Measurements from ENCODE around the gene C3orf49.

C3orf49 gene, protein sequence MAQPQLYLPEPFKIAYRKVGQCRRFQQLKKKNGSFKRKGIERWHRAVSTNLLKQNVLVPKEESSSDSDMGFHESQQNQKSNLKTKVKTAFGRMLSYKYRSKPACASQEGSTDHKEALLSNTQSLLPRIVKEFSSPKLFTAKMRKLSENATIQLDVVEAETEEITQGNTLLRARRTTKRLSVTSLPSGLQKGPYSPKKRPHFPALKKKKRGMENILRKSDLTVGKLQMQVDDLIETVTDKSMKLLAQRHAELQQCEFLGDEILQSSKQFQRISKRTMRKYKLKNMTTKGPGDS

DNA sequence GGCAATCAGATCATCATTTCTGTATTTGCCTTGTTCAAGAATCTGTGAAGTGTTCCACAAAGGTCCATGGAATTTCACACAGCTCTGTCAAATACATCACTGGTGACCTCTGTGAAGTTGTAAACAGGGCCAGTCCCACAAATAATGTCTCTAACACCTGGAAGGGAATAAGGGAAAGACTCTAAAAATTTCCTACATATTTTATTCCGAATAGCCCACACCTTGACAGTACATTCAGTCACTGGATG lies at the start of gene C3orf49:
C3orf49 (plus strand) TSS at position 149 of the 248 bp plus-strand sequence. CDS start 173 bp downstream, outside the sequence.
- DNase-seq (ENCODE audit: extremely low read depth, low read depth), result no peak
- TF ChIP-seq, protein P1, sequence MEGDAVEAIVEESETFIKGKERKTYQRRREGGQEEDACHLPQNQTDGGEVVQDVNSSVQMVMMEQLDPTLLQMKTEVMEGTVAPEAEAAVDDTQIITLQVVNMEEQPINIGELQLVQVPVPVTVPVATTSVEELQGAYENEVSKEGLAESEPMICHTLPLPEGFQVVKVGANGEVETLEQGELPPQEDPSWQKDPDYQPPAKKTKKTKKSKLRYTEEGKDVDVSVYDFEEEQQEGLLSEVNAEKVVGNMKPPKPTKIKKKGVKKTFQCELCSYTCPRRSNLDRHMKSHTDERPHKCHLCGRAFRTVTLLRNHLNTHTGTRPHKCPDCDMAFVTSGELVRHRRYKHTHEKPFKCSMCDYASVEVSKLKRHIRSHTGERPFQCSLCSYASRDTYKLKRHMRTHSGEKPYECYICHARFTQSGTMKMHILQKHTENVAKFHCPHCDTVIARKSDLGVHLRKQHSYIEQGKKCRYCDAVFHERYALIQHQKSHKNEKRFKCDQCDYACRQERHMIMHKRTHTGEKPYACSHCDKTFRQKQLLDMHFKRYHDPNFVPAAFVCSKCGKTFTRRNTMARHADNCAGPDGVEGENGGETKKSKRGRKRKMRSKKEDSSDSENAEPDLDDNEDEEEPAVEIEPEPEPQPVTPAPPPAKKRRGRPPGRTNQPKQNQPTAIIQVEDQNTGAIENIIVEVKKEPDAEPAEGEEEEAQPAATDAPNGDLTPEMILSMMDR (IDR thresholded peaks at IDR 0.05; ENCODE audit: low read depth, low read length, missing control alignments), result no peak
- H3K4me3 ChIP-seq (replicated peaks; ENCODE audit: low read depth, low read length), result no peak within 1 kb of the TSS

DNA sequence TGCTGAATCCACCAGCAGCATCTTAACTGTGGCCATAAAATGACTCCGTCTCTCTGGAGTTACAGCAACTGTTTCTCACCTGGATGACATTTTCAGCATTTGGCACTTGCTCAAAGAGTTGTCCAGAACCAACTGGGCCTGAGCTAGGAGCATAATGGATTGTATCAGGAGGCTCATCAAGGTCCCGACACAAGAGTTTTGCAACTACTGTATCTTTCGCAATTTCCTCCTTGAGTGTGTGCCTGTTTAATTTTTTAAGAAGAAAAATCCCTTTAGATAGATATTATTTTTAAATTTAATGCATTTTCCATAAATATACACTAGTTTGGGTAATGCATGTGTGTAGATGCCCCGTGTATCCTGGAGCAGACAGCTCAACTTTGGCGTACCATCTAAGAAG lies 44.3 kb upstream of the C3orf49 start:
- TF ChIP-seq, protein P1 (IDR thresholded peaks at IDR 0.05; ENCODE audit: low read depth, low read length, missing control alignments), result no peak
- no peak for DNase-seq (ENCODE audit: extremely low read depth, low read depth)
- no peak overlapping the region for H3K4me3 ChIP-seq (replicated peaks; ENCODE audit: low read depth, low read length)

DNA sequence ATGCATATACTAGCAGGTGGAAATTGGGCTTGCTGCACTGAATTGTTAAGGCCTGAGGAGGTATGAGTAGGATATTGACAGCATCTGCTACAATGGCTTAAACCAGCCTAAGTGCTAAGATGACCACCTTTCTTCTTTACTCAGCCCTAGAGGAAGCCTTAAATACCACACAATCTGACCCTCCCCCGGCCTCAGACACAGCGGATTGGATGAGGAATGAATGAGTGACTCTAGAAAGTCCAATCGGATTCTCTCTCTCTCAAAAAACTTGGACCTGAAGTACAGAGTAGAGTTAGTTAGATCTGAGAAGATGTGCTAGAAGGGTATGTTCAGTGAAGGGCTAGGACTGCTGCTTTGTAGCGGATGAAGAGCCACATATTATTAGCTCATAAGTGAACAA lies 39.9 kb upstream of the C3orf49 start:
- H3K4me3 ChIP-seq (replicated peaks; ENCODE audit: low read depth, low read length), result no peak overlapping the region
- no peak for DNase-seq (ENCODE audit: extremely low read depth, low read depth)
- TF ChIP-seq, protein P1 (IDR thresholded peaks at IDR 0.05; ENCODE audit: low read depth, low read length, missing control alignments), result no peak

DNA sequence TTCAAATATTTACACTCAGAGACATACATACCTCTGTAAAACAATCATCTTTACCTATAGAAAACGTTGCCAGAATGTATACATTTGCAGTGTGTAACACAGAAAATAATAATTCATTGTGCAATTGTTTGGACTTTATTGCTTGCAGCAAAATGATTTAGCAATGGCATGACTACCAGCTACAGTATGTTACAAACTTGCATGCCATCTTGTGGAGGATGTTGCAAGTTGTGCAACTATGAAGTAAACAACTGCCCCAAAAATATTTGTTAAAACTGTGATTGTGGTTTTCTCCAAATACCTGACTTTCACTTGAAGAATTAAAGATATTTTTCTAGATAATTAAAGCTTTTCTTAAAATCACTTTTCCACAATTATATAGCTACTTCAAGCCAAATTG lies 27.1 kb upstream of the C3orf49 start:
- no peak overlapping the region for H3K4me3 ChIP-seq (replicated peaks; ENCODE audit: low read depth, low read length)
- TF ChIP-seq, protein P1 (IDR thresholded peaks at IDR 0.05; ENCODE audit: low read depth, low read length, missing control alignments), result peak; percentile 46
- peak; percentile 11 for DNase-seq (ENCODE audit: extremely low read depth, low read depth)

DNA sequence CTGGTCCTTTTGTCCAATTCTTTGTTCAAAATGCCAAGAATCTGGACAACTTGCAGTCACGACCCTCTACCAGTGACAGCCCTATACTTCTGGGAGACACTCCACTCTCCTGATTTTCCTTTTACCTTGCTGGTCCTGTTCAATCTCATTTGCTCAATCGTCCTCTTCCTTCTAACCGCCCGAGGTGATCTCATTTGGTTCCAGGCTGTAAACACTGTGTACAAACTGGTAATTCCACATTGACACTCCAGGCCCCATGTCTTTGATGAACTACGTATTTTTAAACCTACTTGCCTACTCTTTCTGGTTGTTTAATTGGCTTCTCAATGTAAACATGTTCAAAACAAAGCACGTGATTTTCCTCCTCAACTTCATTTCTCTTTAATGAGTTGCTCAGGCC lies 23.7 kb upstream of the C3orf49 start:
- TF ChIP-seq, protein P1 (IDR thresholded peaks at IDR 0.05; ENCODE audit: low read depth, low read length, missing control alignments), result no peak
- no peak overlapping the region for H3K4me3 ChIP-seq (replicated peaks; ENCODE audit: low read depth, low read length)
- no peak for DNase-seq (ENCODE audit: extremely low read depth, low read depth)

DNA sequence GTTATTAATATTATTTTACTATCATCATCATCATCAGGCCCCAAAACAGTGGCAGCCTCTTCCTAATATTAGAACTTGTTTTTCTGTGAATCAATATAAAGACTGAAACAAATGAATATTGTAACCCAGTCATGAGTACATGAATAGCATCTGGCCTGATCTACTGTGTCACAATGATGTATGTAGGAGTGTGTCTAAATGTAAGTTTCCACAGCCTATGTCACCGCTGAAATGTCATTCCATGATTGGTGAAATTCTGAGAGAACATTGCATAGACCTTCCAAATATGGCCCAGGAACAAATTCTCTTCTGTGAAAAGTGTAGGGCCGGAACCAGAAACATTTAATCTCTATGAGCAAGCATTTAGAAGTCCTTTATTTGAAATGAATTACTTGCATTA lies 20.6 kb upstream of the C3orf49 start:
- H3K4me3 ChIP-seq (replicated peaks; ENCODE audit: low read depth, low read length), result no peak overlapping the region
- TF ChIP-seq, protein P1 (IDR thresholded peaks at IDR 0.05; ENCODE audit: low read depth, low read length, missing control alignments), result no peak
- no peak for DNase-seq (ENCODE audit: extremely low read depth, low read depth)

DNA sequence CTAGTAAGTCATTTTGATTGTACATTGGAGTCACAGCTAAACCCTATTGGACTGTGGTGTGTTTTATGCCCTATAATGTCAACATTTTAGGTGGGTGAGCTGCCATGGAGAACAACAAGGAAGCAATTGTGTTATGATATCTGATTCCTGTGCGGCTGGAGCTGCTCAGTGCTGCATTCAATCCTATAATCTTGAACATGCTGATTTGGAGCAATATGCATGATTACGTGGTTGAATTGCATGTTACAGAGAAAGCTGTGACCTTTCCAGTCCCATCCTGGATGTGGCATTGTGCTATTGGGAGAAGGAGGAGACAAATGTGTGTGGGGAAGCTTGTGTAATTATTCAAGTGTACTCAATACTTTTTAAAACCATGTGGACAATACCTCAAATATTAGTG lies 20.1 kb upstream of the C3orf49 start:
- no peak for DNase-seq (ENCODE audit: extremely low read depth, low read depth)
- TF ChIP-seq, protein P1 (IDR thresholded peaks at IDR 0.05; ENCODE audit: low read depth, low read length, missing control alignments), result no peak
- H3K4me3 ChIP-seq (replicated peaks; ENCODE audit: low read depth, low read length), result no peak overlapping the region

All from HFF-Myc (cell line).